ENCODE results near the gene PIEZO2. TPM values are rescaled to one million over a fixed set of nuclear protein-coding genes. Genes with fewer than 3 reads are reported as not detected.

PIEZO2 gene
- total RNA-seq, 1 donor from 2014 or later: 1.7 TPM

GRCh38 chr18:10705291-10705690, 444.1 kb downstream of the PIEZO2 start:
- no peak overlapping the region for H3K27ac Mint-ChIP-seq
- no peaks in the 10 kb centered on the region for H3K27me3 Mint-ChIP-seq
- DNase-seq (ENCODE audit: low spot score, unreplicated experiment): no peak
- H3K36me3 Mint-ChIP-seq (ENCODE audit: insufficient read depth): no peaks in the 10 kb centered on the region
- H3K4me1 Mint-ChIP-seq (ENCODE audit: low read depth): no peaks in the 10 kb centered on the region
- no peak for TF ChIP-seq CTCF (IDR thresholded peaks at IDR 0.05; ENCODE audit: unreplicated experiment)
- H3K4me3 Mint-ChIP-seq (ENCODE audit: low read depth): no peak overlapping the region
- H3K9me3 Mint-ChIP-seq (ENCODE audit: low read depth): no peaks in the 10 kb centered on the region

GRCh38 chr18:10702206-10702605, 447.2 kb downstream of the PIEZO2 start:
- Mint-ChIP-seq H3K4me3 (ENCODE audit: low read depth) (no peak overlapping the region), H3K4me1 (ENCODE audit: low read depth) (no peaks in the 10 kb centered on the region), H3K9me3 (ENCODE audit: low read depth) (no peaks in the 10 kb centered on the region), H3K36me3 (ENCODE audit: insufficient read depth) (no peaks in the 10 kb centered on the region), H3K27me3 (no peaks in the 10 kb centered on the region), H3K27ac (no peak overlapping the region)
- no peak for TF ChIP-seq CTCF (IDR thresholded peaks at IDR 0.05; ENCODE audit: unreplicated experiment)
- no peak for DNase-seq (ENCODE audit: low spot score, unreplicated experiment)

- no peaks in the 10 kb centered on the region for H3K9me3 Mint-ChIP-seq (ENCODE audit: low read depth)
- H3K27me3 Mint-ChIP-seq: peaks cover 6% of the 10 kb centered on the region
- no peak for DNase-seq (ENCODE audit: low spot score, unreplicated experiment)
- no peak overlapping the region for H3K27ac Mint-ChIP-seq
- no peaks in the 10 kb centered on the region for H3K36me3 Mint-ChIP-seq (ENCODE audit: insufficient read depth)
- no peak overlapping the region for H3K4me3 Mint-ChIP-seq (ENCODE audit: low read depth)
- TF ChIP-seq CTCF (IDR thresholded peaks at IDR 0.05; ENCODE audit: unreplicated experiment): no peak
- no peaks in the 10 kb centered on the region for H3K4me1 Mint-ChIP-seq (ENCODE audit: low read depth)
These were observed 459.0 kb downstream of the PIEZO2 start for GRCh38 chr18:10690366-10690765.

- no peaks in the 10 kb centered on the region for H3K4me1 Mint-ChIP-seq (ENCODE audit: low read depth)
- no peaks in the 10 kb centered on the region for H3K36me3 Mint-ChIP-seq (ENCODE audit: insufficient read depth)
- H3K9me3 Mint-ChIP-seq (ENCODE audit: low read depth): no peaks in the 10 kb centered on the region
- no peak for DNase-seq (ENCODE audit: low spot score, unreplicated experiment)
- no peak overlapping the region for H3K27ac Mint-ChIP-seq
- peaks cover 4% of the 10 kb centered on the region for H3K27me3 Mint-ChIP-seq
- H3K4me3 Mint-ChIP-seq (ENCODE audit: low read depth): no peak overlapping the region
- TF ChIP-seq CTCF (IDR thresholded peaks at IDR 0.05; ENCODE audit: unreplicated experiment): no peak
These were observed 459.4 kb downstream of the PIEZO2 start for GRCh38 chr18:10690035-10690329.

GRCh38 chr18:10689236-10690034, 459.9 kb downstream of the PIEZO2 start:
- no peak for TF ChIP-seq CTCF (IDR thresholded peaks at IDR 0.05; ENCODE audit: unreplicated experiment)
- H3K9me3 Mint-ChIP-seq (ENCODE audit: low read depth): no peaks in the 10 kb centered on the region
- H3K27me3 Mint-ChIP-seq: peaks cover 3% of the 10 kb centered on the region
- no peaks in the 10 kb centered on the region for H3K36me3 Mint-ChIP-seq (ENCODE audit: insufficient read depth)
- DNase-seq (ENCODE audit: low spot score, unreplicated experiment): no peak
- no peaks in the 10 kb centered on the region for H3K4me1 Mint-ChIP-seq (ENCODE audit: low read depth)
- H3K27ac Mint-ChIP-seq: no peak overlapping the region
- no peak overlapping the region for H3K4me3 Mint-ChIP-seq (ENCODE audit: low read depth)
